Testis (tissue), 3 donors: Measurements from ENCODE around the gene ABI3. TPM values are rescaled to one million over a fixed set of nuclear protein-coding genes. Genes with fewer than 3 reads are reported as not detected.

Source experiments
- DNase-seq: peaks from one replicate; pipeline ENCODE4 v3.0.0-alpha.2; 2019
- H3K27ac ChIP-seq, 2 donors: fragments of 200-600 bp; sonication (generic); one replicate each; pipeline ENCODE4 v1.5.1; 2019
- H3K27me3 ChIP-seq: fragments of 200-600 bp; sonication (generic); one replicate; pipeline ENCODE4 v1.5.1; 2019
- H3K36me3 ChIP-seq: fragments of 200-600 bp; sonication (generic); one replicate; pipeline ENCODE4 v1.5.1; 2017; ENCODE audit warnings: low read depth; ENCODE audit errors: missing control alignments
- H3K4me1 ChIP-seq: fragments of 200-600 bp; sonication (generic); one replicate; pipeline ENCODE4 v1.5.1; 2019
- H3K4me3 ChIP-seq, 2 donors: fragments of 200-600 bp; sonication (generic); one replicate each; pipeline ENCODE4 v1.5.1; 2017 to 2019
- H3K9me3 ChIP-seq: fragments of 200-600 bp; sonication (generic); one replicate; pipeline ENCODE4 v1.5.1; 2017
- CTCF ChIP-seq, 3 experiments: fragments of 450-650 bp in 2 of 3; fragments of 200-600 bp in 1 of 3; sonication (generic) in 1 of 3; IDR thresholded peaks; one replicate each; pipeline ENCODE4 v1.5.1; 2016 to 2019; ENCODE audit warnings: antibody characterized with exemption in 3 of 3, mild to moderate bottlenecking in 2 of 3, moderate library complexity in 1 of 3
- POLR2A ChIP-seq: fragments of 450-650 bp; IDR thresholded peaks from one replicate; pipeline ENCODE4 v1.6.1; 2017; ENCODE audit warnings: antibody characterized with exemption, mild to moderate bottlenecking, moderate library complexity
- WGBS, 2 donors: methylation state at CpG; one replicate each; pipeline ENCODE4 v1.1.5; 2018; 5-methylcytosine and 5-hydroxymethylcytosine counted together
- intact Hi-C: fragments of 100-400 bp; cut with DNase I; formaldehyde crosslinking; loops from one replicate; pipeline ENCODE4 v1.15.1; 2023; ENCODE audit warnings: low total_unique reads
- polyA plus RNA-seq: library from polyadenylated mRNA; stranded (reverse); fragments of 350-450 nt; fragmentation: Illumina TruSeq; extraction: RNeasy Lipid Tissue Mini Kit (QIAGEN cat#74804); gene quantifications from one replicate; pipeline ENCODE4 v1.2.3, GENCODE V29; 2014; ENCODE audit warnings: low read depth, low replicate concordance; ENCODE audit not compliant: insufficient read depth
- total RNA-seq, 2 donors: library from RNA; depleted of rRNA; stranded (reverse); fragments of >200 nt; gene quantifications; one replicate each; pipeline ENCODE4 v1.2.3, GENCODE V29; 2016

The ABI3 gene
- total and polyA plus RNA-seq, 3 donors from 2014 or later = 0.87 to 3.9 (median 2.2) TPM

GRCh38 chr17:49241040-49241439 lies 30.5 kb downstream of the ABI3 start:
- intact Hi-C loops = no loop called here
- 86 to 89% methylated on average over 8 of the region's 8 CpGs for WGBS, 2 donors
- TF ChIP-seq CTCF (IDR thresholded peaks at IDR 0.05) (no peak), POLR2A (no peak)

DNA sequence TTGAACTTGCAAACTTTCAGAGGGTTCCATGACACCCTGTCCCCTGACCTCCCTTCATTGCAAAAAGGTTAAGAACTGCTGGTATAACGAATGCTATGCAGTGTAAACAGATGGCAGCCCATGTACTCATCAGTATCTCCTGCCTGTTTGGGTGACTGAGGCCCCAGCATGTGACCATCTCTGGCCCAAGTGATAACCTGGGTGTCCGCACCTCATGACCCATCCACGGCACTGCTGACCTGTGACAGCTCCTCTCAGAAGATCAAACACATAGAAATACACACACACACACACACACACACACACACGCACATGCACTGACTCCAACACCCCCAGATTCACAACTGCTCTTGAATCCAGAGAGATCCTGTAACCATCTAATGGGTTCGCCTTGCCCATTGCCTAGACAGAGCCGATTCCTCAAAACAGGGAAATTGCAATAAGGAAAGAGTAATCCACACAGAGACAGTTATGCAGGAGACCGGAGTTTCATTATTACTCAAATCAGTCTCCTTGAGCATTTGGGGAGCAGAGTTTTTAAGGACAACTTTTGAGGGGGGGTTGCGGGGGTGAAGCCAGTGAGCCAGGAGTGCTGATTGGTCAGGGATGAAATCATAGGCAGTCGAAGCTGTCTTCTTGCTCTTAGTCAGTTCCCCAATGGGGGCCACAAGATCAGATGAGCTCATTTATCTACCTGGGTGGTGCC lies 31.3 kb downstream of the ABI3 start:
- Histone ChIP-seq H3K36me3 (no peaks in the 10 kb centered on the region), H3K27ac (no peak overlapping the region), H3K4me3 (no peak overlapping the region), H3K4me1 (no peaks in the 10 kb centered on the region), H3K27me3 (no peaks in the 10 kb centered on the region), H3K9me3 (no peaks in the 10 kb centered on the region)
- intact Hi-C loops = no loop called here
- TF ChIP-seq POLR2A = no peak
- no peak for TF ChIP-seq CTCF (IDR thresholded peaks at IDR 0.05)
- DNase-seq = no peak
- 82 to 84% methylated on average over 9 of the region's 9 CpGs for WGBS, 2 donors

More at GRCh38 chr17:49241040-49241439, 30.5 kb downstream of the ABI3 start:
- Histone ChIP-seq H3K36me3 (no peaks in the 10 kb centered on the region), H3K27me3 (no peaks in the 10 kb centered on the region), H3K27ac (no peak overlapping the region), H3K9me3 (no peaks in the 10 kb centered on the region), H3K4me1 (no peaks in the 10 kb centered on the region), H3K4me3 (no peak overlapping the region)
- no peak for DNase-seq

GRCh38 chr17:49242813-49243212 lies 32.3 kb downstream of the ABI3 start:
- Histone ChIP-seq H3K27me3 (no peaks in the 10 kb centered on the region), H3K27ac (no peak overlapping the region), H3K9me3 (no peaks in the 10 kb centered on the region), H3K4me3 (no peak overlapping the region), H3K4me1 (no peaks in the 10 kb centered on the region), H3K36me3 (no peaks in the 10 kb centered on the region)
- WGBS, 2 donors = 94 to 98% methylated on average over 5 of the region's 5 CpGs
- DNase-seq = no peak
- intact Hi-C loops = no loop called here
- TF ChIP-seq CTCF (IDR thresholded peaks at IDR 0.05) (no peak), POLR2A (no peak)

DNA sequence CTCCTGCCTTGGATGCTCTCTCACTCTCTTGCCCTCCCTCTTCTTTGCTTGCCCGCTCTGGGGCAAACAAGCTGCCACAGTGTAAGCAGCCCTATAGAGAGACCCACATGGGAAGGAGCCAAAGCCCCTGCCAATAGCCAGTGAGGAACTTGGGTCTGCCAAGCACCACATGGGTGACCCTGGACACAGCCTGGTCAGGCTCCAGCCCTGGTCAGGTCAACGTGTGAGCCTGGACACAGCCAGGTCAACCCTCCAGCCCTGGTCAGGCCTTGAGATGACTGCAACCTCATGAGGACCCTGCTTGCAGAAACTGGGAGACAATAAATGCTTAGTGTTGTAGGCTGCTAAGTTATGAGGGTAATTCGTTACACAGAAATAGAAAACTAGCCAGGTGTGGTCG lies 34.3 kb downstream of the ABI3 start:
- no peak overlapping the region for H3K4me3 ChIP-seq
- no peak overlapping the region for H3K27ac ChIP-seq
- H3K9me3 ChIP-seq = no peaks in the 10 kb centered on the region
- DNase-seq = no peak
- 84 to 88% methylated on average over 3 to 4 of the region's 4 CpGs for WGBS, 2 donors
- no peaks in the 10 kb centered on the region for H3K4me1 ChIP-seq
- no peak for TF ChIP-seq CTCF (IDR thresholded peaks at IDR 0.05)
- no peak for TF ChIP-seq POLR2A
- no peaks in the 10 kb centered on the region for H3K36me3 ChIP-seq
- H3K27me3 ChIP-seq = no peaks in the 10 kb centered on the region
- intact Hi-C loops = no loop called here

DNA sequence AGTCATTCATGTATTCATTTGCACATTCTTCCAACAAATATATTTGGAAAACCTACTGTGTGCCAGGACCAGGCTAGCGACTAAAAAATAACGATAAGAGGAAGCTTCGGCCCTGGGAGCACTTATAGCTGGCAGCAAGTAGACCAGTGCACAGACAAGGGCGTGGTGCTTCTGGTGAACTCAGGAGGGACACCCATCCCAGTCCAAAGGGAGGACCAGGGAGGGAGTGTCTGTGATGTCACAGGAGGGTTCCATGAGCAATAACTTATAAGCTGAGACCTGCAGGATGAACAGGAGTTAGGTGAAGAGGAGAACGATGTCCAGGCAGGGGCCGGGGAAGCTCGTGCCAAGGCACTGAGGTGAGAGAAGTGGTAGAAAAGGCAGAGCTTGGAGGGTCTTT lies 37.4 kb downstream of the ABI3 start:
- TF ChIP-seq CTCF (IDR thresholded peaks at IDR 0.05) (no peak), POLR2A (no peak)

More for the DNA sequence above, 37.4 kb downstream of the ABI3 start:
- intact Hi-C loops = no loop called here
- 93 to 94% methylated on average over 7 of the region's 7 CpGs for WGBS, 2 donors
- Histone ChIP-seq H3K4me1 (no peaks in the 10 kb centered on the region), H3K36me3 (no peaks in the 10 kb centered on the region), H3K27ac (no peak overlapping the region), H3K9me3 (no peaks in the 10 kb centered on the region), H3K27me3 (no peaks in the 10 kb centered on the region), H3K4me3 (no peak overlapping the region)
- DNase-seq = no peak
